Measurements from ENCODE around the gene PITX1.

Gene PITX1

GRCh38 chr5:135057233-135057632, 23.2 kb upstream of the PITX1 start:
- DNase-seq (ENCODE audit: low read depth, low spot score) = no peak
- Histone ChIP-seq H3K9ac (ENCODE audit: insufficient read length) (no peak overlapping the region), H3K27ac (no peak overlapping the region), H3K9me3 (ENCODE audit: low read depth, low read length) (no peaks in the 10 kb centered on the region), H3K4me3 (no peak overlapping the region), H3K36me3 (ENCODE audit: insufficient read depth, low read length) (no peaks in the 10 kb centered on the region)
- TF ChIP-seq FOXP2 (optimal IDR thresholded peaks at IDR 0.05; ENCODE audit: control extremely low read depth, extremely low read length, insufficient read depth) (no peak), POLR2AphosphoS5 (IDR thresholded peaks at IDR 0.05; ENCODE audit: borderline replicate concordance, low read depth, low read length) (no peak), EZH2 (IDR thresholded peaks at IDR 0.05) (no peak)

- Histone ChIP-seq H3K27ac (no peak overlapping the region), H3K4me3 (no peak overlapping the region)
- no peak for DNase-seq (ENCODE audit: low read depth, low spot score)
These were observed 22.4 kb upstream of the PITX1 start for GRCh38 chr5:135056316-135057030.

DNA sequence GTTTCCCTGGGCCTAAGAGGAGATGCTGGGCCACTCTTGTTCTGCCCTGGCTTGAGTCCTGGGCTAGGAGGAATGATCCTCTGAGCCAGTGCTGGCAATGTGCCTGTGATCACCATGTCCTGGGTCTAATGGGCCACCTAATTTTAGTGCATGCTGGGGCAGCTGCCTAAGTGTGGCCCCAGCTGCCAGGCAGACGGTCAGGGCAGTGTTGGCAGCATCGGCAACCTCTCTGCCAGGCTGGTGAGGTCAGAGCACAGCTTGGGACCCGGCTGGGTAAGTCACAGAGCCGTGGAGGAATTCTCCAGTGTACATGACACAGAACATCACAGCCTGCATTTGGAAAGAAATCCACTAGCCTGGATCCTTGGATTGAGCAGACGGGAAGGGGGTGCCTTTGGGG, 21.4 kb upstream of the PITX1 start:
- Histone ChIP-seq H3K9ac (ENCODE audit: insufficient read length) (no peak overlapping the region), H3K4me3 (no peak overlapping the region), H3K36me3 (ENCODE audit: insufficient read depth, low read length) (no peaks in the 10 kb centered on the region), H3K27ac (no peak overlapping the region), H3K9me3 (ENCODE audit: low read depth, low read length) (no peaks in the 10 kb centered on the region)
- DNase-seq (ENCODE audit: low read depth, low spot score) = no peak
- TF ChIP-seq POLR2AphosphoS5 (IDR thresholded peaks at IDR 0.05; ENCODE audit: borderline replicate concordance, low read depth, low read length) = no peak
- TF ChIP-seq FOXP2 (optimal IDR thresholded peaks at IDR 0.05; ENCODE audit: control extremely low read depth, extremely low read length, insufficient read depth) = no peak
- no peak for TF ChIP-seq EZH2 (IDR thresholded peaks at IDR 0.05)

More at GRCh38 chr5:135056316-135057030, 22.4 kb upstream of the PITX1 start:
- TF ChIP-seq POLR2AphosphoS5 (IDR thresholded peaks at IDR 0.05; ENCODE audit: borderline replicate concordance, low read depth, low read length) (no peak), FOXP2 (optimal IDR thresholded peaks at IDR 0.05; ENCODE audit: control extremely low read depth, extremely low read length, insufficient read depth) (no peak), EZH2 (IDR thresholded peaks at IDR 0.05) (no peak)
- no peak overlapping the region for H3K9ac ChIP-seq (ENCODE audit: insufficient read length)
- H3K36me3 ChIP-seq (ENCODE audit: insufficient read depth, low read length) = no peaks in the 10 kb centered on the region
- no peaks in the 10 kb centered on the region for H3K9me3 ChIP-seq (ENCODE audit: low read depth, low read length)

- no peaks in the 10 kb centered on the region for H3K36me3 ChIP-seq (ENCODE audit: insufficient read depth, low read length)
- no peak overlapping the region for H3K4me3 ChIP-seq
- no peak for DNase-seq (ENCODE audit: low read depth, low spot score)
- H3K27ac ChIP-seq = no peak overlapping the region
- TF ChIP-seq EZH2 (IDR thresholded peaks at IDR 0.05) (no peak), FOXP2 (optimal IDR thresholded peaks at IDR 0.05; ENCODE audit: control extremely low read depth, extremely low read length, insufficient read depth) (no peak), POLR2AphosphoS5 (IDR thresholded peaks at IDR 0.05; ENCODE audit: borderline replicate concordance, low read depth, low read length) (no peak)
- no peak overlapping the region for H3K9ac ChIP-seq (ENCODE audit: insufficient read length)
- no peaks in the 10 kb centered on the region for H3K9me3 ChIP-seq (ENCODE audit: low read depth, low read length)
These were observed 20.5 kb upstream of the PITX1 start for GRCh38 chr5:135054546-135054945.

GRCh38 chr5:135053989-135054388, 20.0 kb upstream of the PITX1 start:
- no peak overlapping the region for H3K27ac ChIP-seq
- TF ChIP-seq EZH2 (IDR thresholded peaks at IDR 0.05) = no peak
- TF ChIP-seq POLR2AphosphoS5 (IDR thresholded peaks at IDR 0.05; ENCODE audit: borderline replicate concordance, low read depth, low read length) = no peak
- no peak for TF ChIP-seq FOXP2 (optimal IDR thresholded peaks at IDR 0.05; ENCODE audit: control extremely low read depth, extremely low read length, insufficient read depth)
- DNase-seq (ENCODE audit: low read depth, low spot score) = no peak

DNA sequence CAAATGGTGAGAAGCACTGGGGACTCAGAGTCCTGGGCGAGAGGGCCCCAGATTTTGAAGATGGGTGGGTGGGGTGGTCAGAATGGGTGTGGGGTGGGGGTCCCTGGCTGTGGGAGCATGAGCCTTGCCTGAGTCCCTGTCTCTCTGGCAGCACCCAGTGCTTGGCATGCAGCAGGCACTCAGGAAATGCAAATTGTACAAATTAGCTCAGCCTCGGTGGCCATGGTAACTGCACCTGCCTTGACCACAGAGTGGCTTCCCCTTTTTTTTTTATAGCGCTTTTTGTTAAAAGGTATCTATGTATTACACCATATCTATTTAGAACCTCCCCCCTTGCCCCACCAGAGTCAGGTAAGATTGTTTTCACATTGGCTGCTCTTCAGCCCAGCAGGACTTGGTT, 19.2 kb upstream of the PITX1 start:
- no peak overlapping the region for H3K27ac ChIP-seq
- DNase-seq (ENCODE audit: low read depth, low spot score) = no peak

More at GRCh38 chr5:135053989-135054388, 20.0 kb upstream of the PITX1 start:
- Histone ChIP-seq H3K36me3 (ENCODE audit: insufficient read depth, low read length) (no peaks in the 10 kb centered on the region), H3K9ac (ENCODE audit: insufficient read length) (no peak overlapping the region), H3K9me3 (ENCODE audit: low read depth, low read length) (no peaks in the 10 kb centered on the region), H3K4me3 (no peak overlapping the region)

GRCh38 chr5:135052511-135053145, 18.6 kb upstream of the PITX1 start:
- no peak overlapping the region for H3K4me3 ChIP-seq
- no peak overlapping the region for H3K27ac ChIP-seq
- H3K36me3 ChIP-seq (ENCODE audit: insufficient read depth, low read length) = no peaks in the 10 kb centered on the region
- H3K9ac ChIP-seq (ENCODE audit: insufficient read length) = no peak overlapping the region
- DNase-seq (ENCODE audit: low read depth, low spot score) = no peak
- no peak for TF ChIP-seq FOXP2 (optimal IDR thresholded peaks at IDR 0.05; ENCODE audit: control extremely low read depth, extremely low read length, insufficient read depth)
- no peak for TF ChIP-seq EZH2 (IDR thresholded peaks at IDR 0.05)
- TF ChIP-seq POLR2AphosphoS5 (IDR thresholded peaks at IDR 0.05; ENCODE audit: borderline replicate concordance, low read depth, low read length) = no peak
- no peaks in the 10 kb centered on the region for H3K9me3 ChIP-seq (ENCODE audit: low read depth, low read length)

More for the DNA sequence above, 19.2 kb upstream of the PITX1 start:
- TF ChIP-seq FOXP2 (optimal IDR thresholded peaks at IDR 0.05; ENCODE audit: control extremely low read depth, extremely low read length, insufficient read depth) = no peak
- no peak for TF ChIP-seq EZH2 (IDR thresholded peaks at IDR 0.05)
- TF ChIP-seq POLR2AphosphoS5 (IDR thresholded peaks at IDR 0.05; ENCODE audit: borderline replicate concordance, low read depth, low read length) = no peak
- H3K9me3 ChIP-seq (ENCODE audit: low read depth, low read length) = no peaks in the 10 kb centered on the region
- H3K4me3 ChIP-seq = no peak overlapping the region
- no peaks in the 10 kb centered on the region for H3K36me3 ChIP-seq (ENCODE audit: insufficient read depth, low read length)
- H3K9ac ChIP-seq (ENCODE audit: insufficient read length) = no peak overlapping the region

DNA sequence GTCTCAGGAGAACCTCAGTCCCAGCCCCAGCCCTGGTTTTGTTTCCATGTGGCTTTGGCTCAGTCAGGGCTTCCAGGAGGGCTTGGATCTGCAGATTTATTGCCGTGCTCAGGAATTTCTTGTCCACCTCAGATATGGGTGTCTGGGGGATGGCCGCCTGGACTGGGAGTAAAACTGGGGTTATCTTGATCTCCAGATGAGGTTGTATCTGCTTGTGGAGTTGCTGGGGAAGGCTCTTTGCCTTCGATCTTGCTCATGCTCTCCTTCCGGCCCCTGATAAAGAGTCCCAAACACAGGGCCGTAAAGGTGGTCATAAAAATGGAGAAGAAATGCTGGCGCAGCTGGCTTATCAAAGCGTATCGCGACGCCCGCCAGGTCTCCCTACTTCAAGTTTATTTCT, 17.8 kb upstream of the PITX1 start:
- Histone ChIP-seq H3K9ac (ENCODE audit: insufficient read length) (no peak overlapping the region), H3K4me3 (no peak overlapping the region), H3K27ac (no peak overlapping the region), H3K9me3 (ENCODE audit: low read depth, low read length) (no peaks in the 10 kb centered on the region), H3K36me3 (ENCODE audit: insufficient read depth, low read length) (no peaks in the 10 kb centered on the region)
- no peak for TF ChIP-seq EZH2 (IDR thresholded peaks at IDR 0.05)
- no peak for TF ChIP-seq POLR2AphosphoS5 (IDR thresholded peaks at IDR 0.05; ENCODE audit: borderline replicate concordance, low read depth, low read length)
- TF ChIP-seq FOXP2 (optimal IDR thresholded peaks at IDR 0.05; ENCODE audit: control extremely low read depth, extremely low read length, insufficient read depth) = no peak
- no peak for DNase-seq (ENCODE audit: low read depth, low spot score)

Data from SK-N-MC (cell line).